Calu3 (cell line): Measurements from ENCODE around the gene KCNJ12. TPM values are rescaled to one million over a fixed set of nuclear protein-coding genes. Genes with fewer than 3 reads are reported as not detected.

Source experiments
- BruUV-seq: library from RNA; stranded (reverse); fragments of 400-500 nt; replicated peaks from 2 replicates; lab custom pipeline; 2021; lab: Mats Ljungman, UMichigan
- CTCF ChIA-PET: fragments of 300-600 bp; sonication (Branson Sonifier 250); formaldehyde crosslinking; loops from one replicate; lab custom pipeline; 2022; ENCODE audit warnings: antibody characterized with exemption; lab: Charles Lee
- DNase-seq: peaks from one replicate; pipeline ENCODE4 v3.0.0; 2022
- H3K27ac Mint-ChIP-seq: one replicate; pipeline ENCODE4 v1.8.0; 2022; ENCODE audit warnings: mixed read lengths; ENCODE audit not compliant: unreplicated experiment
- H3K27me3 Mint-ChIP-seq: one replicate; pipeline ENCODE4 v1.8.0; 2022; ENCODE audit warnings: mixed read lengths; ENCODE audit not compliant: unreplicated experiment
- H3K36me3 Mint-ChIP-seq: one replicate; pipeline ENCODE4 v1.8.0; 2022; ENCODE audit warnings: mild to moderate bottlenecking, moderate library complexity, mixed read lengths; ENCODE audit not compliant: insufficient read depth, unreplicated experiment
- H3K4me1 Mint-ChIP-seq: one replicate; pipeline ENCODE4 v1.8.0; 2022; ENCODE audit warnings: mild to moderate bottlenecking, low read depth, mixed read lengths; ENCODE audit not compliant: unreplicated experiment
- H3K4me3 Mint-ChIP-seq: one replicate; pipeline ENCODE4 v1.8.0; 2022; ENCODE audit warnings: mild to moderate bottlenecking, low read depth, moderate library complexity, mixed read lengths; ENCODE audit not compliant: unreplicated experiment
- H3K9me3 Mint-ChIP-seq: one replicate; pipeline ENCODE4 v1.8.0; 2022; ENCODE audit warnings: low read depth, mixed read lengths; ENCODE audit not compliant: unreplicated experiment
- CTCF ChIP-seq: fragments of 200-600 bp; IDR thresholded peaks from one replicate; pipeline ENCODE4 v1.8.0; 2022; ENCODE audit warnings: antibody characterized with exemption; ENCODE audit not compliant: unreplicated experiment
- intact Hi-C: fragments of 100-400 bp; cut with micrococcal nuclease; formaldehyde crosslinking; loops from one replicate; pipeline ENCODE4 v1.10.0; 2022; ENCODE audit not compliant: unreplicated experiment
- total RNA-seq: library from RNA; stranded (reverse); gene quantifications from 2 replicates; pipeline ENCODE4 v1.2.3, GENCODE V29; 2022

KCNJ12 gene
- total RNA-seq, 1 experiment from 2014 or later, result not detected

GRCh38 chr17:21351366-21352065 is 24.6 kb upstream of the KCNJ12 start:
- Mint-ChIP-seq H3K36me3 (no peaks in the 10 kb centered on the region), H3K27ac (no peak overlapping the region), H3K4me1 (no peaks in the 10 kb centered on the region), H3K27me3 (peaks cover 8% of the 10 kb centered on the region), H3K9me3 (no peaks in the 10 kb centered on the region), H3K4me3 (no peak overlapping the region)
- CTCF ChIA-PET, result no interaction called here
- no peak for DNase-seq
- BruUV-seq, result no TSS peak
- no peak for TF ChIP-seq CTCF
- intact Hi-C loops, result no loop called here

- Mint-ChIP-seq H3K27me3 (peaks cover 16% of the 10 kb centered on the region), H3K4me3 (no peak overlapping the region), H3K27ac (no peak overlapping the region), H3K4me1 (no peaks in the 10 kb centered on the region), H3K9me3 (no peaks in the 10 kb centered on the region), H3K36me3 (no peaks in the 10 kb centered on the region)
- BruUV-seq, result no TSS peak
- intact Hi-C loops, result no loop called here
- no peak for TF ChIP-seq CTCF
- CTCF ChIA-PET, result no interaction called here
- no peak for DNase-seq
Measured at GRCh38 chr17:21352221-21352980, 23.8 kb upstream of the KCNJ12 start.

- CTCF ChIA-PET, result no interaction called here
- H3K9me3 Mint-ChIP-seq, result no peaks in the 10 kb centered on the region
- no peak for DNase-seq
- no TSS peak for BruUV-seq
- TF ChIP-seq CTCF, result no peak
- intact Hi-C loops, result no loop called here
- H3K36me3 Mint-ChIP-seq, result no peaks in the 10 kb centered on the region
- no peaks in the 10 kb centered on the region for H3K4me1 Mint-ChIP-seq
- H3K4me3 Mint-ChIP-seq, result no peak overlapping the region
- no peak overlapping the region for H3K27ac Mint-ChIP-seq
- H3K27me3 Mint-ChIP-seq, result peaks cover 20% of the 10 kb centered on the region
Measured at GRCh38 chr17:21352981-21353265, 23.2 kb upstream of the KCNJ12 start.

- CTCF ChIA-PET, result no interaction called here
- Mint-ChIP-seq H3K4me3 (no peak overlapping the region), H3K9me3 (no peaks in the 10 kb centered on the region), H3K4me1 (no peaks in the 10 kb centered on the region), H3K36me3 (no peaks in the 10 kb centered on the region), H3K27ac (no peak overlapping the region), H3K27me3 (peaks cover 20% of the 10 kb centered on the region)
- no TSS peak for BruUV-seq
- DNase-seq, result no peak
- intact Hi-C loops, result no loop called here
- no peak for TF ChIP-seq CTCF
Measured at GRCh38 chr17:21353326-21354010, 22.7 kb upstream of the KCNJ12 start.
